Measurements from ENCODE around the gene AMZ1.

The AMZ1 gene

DNA sequence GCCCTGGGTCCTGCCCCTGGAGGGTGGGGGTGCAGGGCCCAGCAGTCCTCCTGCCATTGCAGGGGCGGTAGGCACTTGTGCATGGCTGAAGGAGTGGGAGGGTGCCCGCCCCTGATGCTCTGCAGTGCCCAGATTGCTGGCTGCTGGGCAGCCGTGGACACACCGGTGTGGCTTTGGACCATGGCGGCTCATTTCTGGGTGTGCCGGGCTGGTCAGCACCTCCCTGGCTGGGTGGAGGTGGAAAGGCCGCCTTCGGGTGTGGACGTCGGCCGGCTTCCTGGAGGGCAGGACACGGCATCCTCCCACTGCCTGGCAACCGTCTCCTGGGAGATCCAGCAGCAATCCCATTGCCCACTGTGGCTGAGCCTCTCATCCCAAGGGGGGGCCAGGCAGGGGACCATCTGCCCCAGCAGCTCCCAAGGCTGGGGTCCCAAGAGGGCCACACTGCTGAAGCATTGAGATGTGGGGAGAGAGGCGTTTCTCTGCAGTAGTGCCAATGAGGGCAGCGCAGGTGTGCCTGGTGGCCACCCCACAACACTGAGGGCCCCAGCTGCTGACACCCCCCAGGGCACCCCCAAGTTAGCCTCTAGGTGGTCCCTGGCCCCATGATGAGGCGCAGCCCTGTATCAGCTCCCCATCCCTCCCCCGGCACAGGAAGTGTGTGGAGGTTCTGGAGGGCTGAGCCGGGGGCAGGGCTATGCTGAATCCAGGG is 43.3 kb upstream of the AMZ1 start:
- H3K27me3 ChIP-seq (ENCODE audit: control insufficient read depth, insufficient read depth, low read length), result no peaks in the 10 kb centered on the region
- peaks cover 45% of the 10 kb centered on the region for H3K4me1 ChIP-seq (ENCODE audit: control insufficient read depth, insufficient read depth, low read length)
- peaks cover 27% of the 10 kb centered on the region for H3K36me3 ChIP-seq (ENCODE audit: control insufficient read depth, insufficient read depth, low read length)
- H3K9me3 ChIP-seq (ENCODE audit: control insufficient read depth, insufficient read depth, low read depth, low read length), result no peaks in the 10 kb centered on the region
- H3K27ac ChIP-seq (ENCODE audit: low read depth, low read length), result peak overlapping the region; percentile 82
- H3K9ac ChIP-seq (ENCODE audit: low read length), result peak overlapping the region; percentile 68
- no peak overlapping the region for H3K4me3 ChIP-seq (ENCODE audit: low read depth, low read length)

DNA sequence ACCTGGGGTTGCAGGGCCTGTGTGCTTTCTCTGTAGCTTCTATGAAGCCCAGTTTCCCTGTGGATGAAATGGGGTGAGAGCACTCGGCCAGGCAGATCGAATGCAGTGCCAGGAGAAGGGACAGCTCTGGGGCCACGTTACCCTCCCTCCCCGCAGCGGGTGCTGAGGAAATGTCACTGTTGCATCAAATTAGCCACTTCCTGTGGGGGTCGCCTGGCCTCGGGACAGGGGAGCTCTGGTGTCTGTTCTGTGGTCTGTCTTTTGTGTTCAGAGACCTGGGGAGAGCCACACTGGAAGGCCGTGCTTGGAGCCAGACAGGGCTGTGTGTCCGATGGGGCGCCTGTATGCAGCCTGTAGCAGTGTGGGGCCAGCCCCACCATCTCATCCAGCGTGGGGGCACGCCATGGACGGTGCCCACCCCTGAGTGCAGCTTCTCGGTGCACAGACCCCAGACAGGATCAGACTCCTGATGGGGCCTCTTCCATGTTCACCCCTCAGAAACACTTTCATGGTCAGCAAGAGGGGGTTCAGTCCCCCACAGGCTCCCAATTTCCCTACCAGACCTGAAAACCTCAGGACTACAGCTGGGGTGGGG is 42.6 kb upstream of the AMZ1 start:
- Histone ChIP-seq H3K9ac (ENCODE audit: low read length) (peak overlapping the region; percentile 68), H3K27me3 (ENCODE audit: control insufficient read depth, insufficient read depth, low read length) (no peaks in the 10 kb centered on the region), H3K36me3 (ENCODE audit: control insufficient read depth, insufficient read depth, low read length) (peaks cover 33% of the 10 kb centered on the region), H3K4me3 (ENCODE audit: low read depth, low read length) (0 out of 2 replicates have a peak overlapping the region, but pooled peaks have one; percentile 13), H3K9me3 (ENCODE audit: control insufficient read depth, insufficient read depth, low read depth, low read length) (no peaks in the 10 kb centered on the region), H3K4me1 (ENCODE audit: control insufficient read depth, insufficient read depth, low read length) (peaks cover 44% of the 10 kb centered on the region), H3K27ac (ENCODE audit: low read depth, low read length) (peak overlapping the region; percentile 57)

DNA sequence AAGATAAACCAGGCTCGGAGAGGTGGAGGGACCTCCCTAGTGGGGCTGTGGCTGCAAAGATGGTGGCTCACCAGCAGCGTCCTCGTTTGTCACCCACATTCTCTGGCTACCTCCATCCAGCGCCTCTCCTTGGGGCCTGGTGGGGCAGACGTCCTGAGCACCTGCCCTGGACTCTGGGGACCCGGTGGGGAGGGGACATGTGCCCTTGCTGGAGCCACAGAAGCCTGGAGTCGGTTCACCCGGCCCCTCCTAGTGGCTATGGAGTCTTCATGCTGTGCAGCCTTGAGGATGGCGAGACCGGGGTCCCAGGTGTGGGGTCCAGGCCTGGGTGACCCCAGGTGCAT is 41.7 kb upstream of the AMZ1 start:
- Histone ChIP-seq H3K36me3 (ENCODE audit: control insufficient read depth, insufficient read depth, low read length) (peaks cover 36% of the 10 kb centered on the region), H3K27ac (ENCODE audit: low read depth, low read length) (peak overlapping the region; percentile 88), H3K4me1 (ENCODE audit: control insufficient read depth, insufficient read depth, low read length) (peaks cover 37% of the 10 kb centered on the region), H3K9me3 (ENCODE audit: control insufficient read depth, insufficient read depth, low read depth, low read length) (no peaks in the 10 kb centered on the region), H3K4me3 (ENCODE audit: low read depth, low read length) (peak overlapping the region; percentile 53), H3K27me3 (ENCODE audit: control insufficient read depth, insufficient read depth, low read length) (no peaks in the 10 kb centered on the region), H3K9ac (ENCODE audit: low read length) (peak overlapping the region; percentile 34)

DNA sequence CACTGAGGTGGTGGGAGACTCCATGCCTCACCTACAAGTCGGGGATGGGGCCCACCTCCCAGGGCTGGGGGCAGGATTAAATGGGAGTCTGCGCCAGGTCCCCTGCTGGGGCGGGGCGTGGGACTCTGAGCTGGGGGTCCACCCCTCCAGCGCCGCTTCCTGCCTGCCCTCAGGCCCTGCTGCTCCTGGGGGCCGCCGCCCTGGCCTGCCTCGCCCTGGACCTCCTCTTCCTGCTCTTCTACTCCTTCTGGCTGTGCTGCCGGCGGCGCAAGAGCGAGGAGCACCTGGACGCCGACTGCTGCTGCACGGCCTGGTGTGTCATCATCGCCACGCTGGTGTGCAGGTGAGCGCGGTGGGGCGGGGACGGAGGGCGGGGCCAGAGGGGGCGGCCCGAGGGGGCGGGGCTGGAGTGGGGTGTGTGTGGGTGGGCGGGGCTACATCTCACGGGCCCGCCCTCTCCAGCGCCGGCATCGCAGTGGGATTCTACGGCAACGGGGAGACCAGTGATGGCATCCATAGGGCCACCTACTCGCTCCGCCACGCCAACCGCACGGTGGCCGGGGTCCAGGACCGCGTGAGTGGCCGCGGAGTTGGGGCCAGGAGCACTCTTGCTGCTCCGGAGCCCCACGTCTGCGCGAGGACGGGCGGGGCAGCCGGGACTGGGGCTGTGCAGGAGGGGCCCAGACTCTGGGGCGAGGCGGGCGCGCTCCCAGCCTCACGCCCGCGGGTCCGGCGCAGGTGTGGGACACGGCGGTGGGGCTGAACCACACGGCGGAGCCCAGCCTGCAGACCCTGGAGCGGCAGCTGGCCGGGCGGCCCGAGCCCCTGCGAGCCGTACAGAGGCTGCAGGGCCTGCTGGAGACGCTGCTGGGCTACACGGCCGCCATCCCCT is 41.1 kb upstream of the AMZ1 start:
- peaks cover 34% of the 10 kb centered on the region for H3K4me1 ChIP-seq (ENCODE audit: control insufficient read depth, insufficient read depth, low read length)
- H3K27me3 ChIP-seq (ENCODE audit: control insufficient read depth, insufficient read depth, low read length), result no peaks in the 10 kb centered on the region
- H3K4me3 ChIP-seq (ENCODE audit: low read depth, low read length), result peak overlapping the region; percentile 53
- no peaks in the 10 kb centered on the region for H3K9me3 ChIP-seq (ENCODE audit: control insufficient read depth, insufficient read depth, low read depth, low read length)
- H3K36me3 ChIP-seq (ENCODE audit: control insufficient read depth, insufficient read depth, low read length), result peaks cover 42% of the 10 kb centered on the region
- peak overlapping the region; percentile 88 for H3K27ac ChIP-seq (ENCODE audit: low read depth, low read length)
- H3K9ac ChIP-seq (ENCODE audit: low read length), result peak overlapping the region; percentile 44

DNA sequence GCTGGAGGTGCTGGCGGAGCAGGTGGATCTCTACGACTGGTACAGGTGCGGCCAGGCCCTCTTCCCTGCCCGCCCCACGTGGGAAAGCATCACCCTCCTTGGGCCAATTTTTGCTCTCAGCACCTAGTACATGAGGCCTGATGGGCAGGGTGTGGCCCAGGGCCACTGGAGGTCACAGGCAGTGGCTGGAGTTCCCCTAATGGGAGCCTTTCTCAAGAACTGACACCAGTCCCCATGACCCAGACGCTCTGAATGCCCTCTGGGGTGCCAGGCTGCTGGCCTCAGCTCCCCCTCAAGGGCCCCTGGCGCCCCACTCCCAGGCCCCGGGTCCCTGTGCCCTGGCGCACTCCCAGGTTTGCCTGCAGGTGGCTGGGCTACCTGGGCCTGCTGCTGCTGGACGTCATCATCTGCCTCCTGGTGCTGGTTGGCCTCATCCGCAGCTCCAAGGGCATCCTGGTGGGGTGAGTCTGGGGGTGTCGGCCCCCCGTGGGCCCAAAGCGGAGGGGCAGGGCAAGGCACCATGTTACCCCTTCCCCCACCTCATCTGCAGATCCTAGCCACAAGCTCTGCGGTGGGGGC is 40.3 kb upstream of the AMZ1 start:
- Histone ChIP-seq H3K9ac (ENCODE audit: low read length) (no peak overlapping the region), H3K27ac (ENCODE audit: low read depth, low read length) (0 out of 2 replicates have a peak overlapping the region, but pooled peaks have one; percentile 17), H3K9me3 (ENCODE audit: control insufficient read depth, insufficient read depth, low read depth, low read length) (no peaks in the 10 kb centered on the region), H3K27me3 (ENCODE audit: control insufficient read depth, insufficient read depth, low read length) (no peaks in the 10 kb centered on the region), H3K36me3 (ENCODE audit: control insufficient read depth, insufficient read depth, low read length) (peaks cover 50% of the 10 kb centered on the region), H3K4me1 (ENCODE audit: control insufficient read depth, insufficient read depth, low read length) (peaks cover 34% of the 10 kb centered on the region), H3K4me3 (ENCODE audit: low read depth, low read length) (no peak overlapping the region)

DNA sequence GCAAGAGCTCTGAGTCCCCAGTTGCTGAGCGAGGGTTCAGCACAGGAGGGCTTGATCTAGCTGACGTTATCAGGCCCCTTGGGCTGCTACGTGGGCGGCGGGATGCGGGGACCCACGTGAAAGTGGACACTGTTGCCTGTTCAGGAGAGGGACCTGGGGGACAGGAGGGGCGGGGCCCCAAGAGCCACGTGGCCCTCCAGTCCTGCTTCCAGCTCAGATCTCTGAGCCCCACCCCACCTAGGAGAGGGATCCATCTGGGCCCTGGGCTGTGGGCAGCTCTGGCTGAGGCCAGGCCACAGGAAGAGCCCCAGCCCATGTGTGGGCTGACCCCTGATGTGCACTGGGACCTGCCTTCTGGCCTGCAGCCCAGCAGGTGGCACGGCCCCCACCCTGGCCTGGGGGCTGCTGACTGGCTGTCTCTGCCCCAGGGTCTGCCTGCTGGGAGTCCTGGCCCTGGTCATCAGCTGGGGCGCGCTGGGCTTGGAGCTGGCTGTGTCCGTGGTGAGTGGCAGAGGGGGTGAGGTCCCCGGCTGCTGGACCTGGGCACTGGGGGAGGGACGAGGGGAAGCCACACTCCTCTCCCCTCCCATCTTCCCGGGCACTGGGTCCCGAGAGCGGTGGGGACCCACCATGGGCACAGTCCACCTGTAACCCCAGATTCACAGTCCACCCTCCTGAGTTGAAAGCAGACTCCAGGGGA is 38.7 kb upstream of the AMZ1 start:
- H3K4me3 ChIP-seq (ENCODE audit: low read depth, low read length), result no peak overlapping the region
- H3K9me3 ChIP-seq (ENCODE audit: control insufficient read depth, insufficient read depth, low read depth, low read length), result no peaks in the 10 kb centered on the region
- H3K27me3 ChIP-seq (ENCODE audit: control insufficient read depth, insufficient read depth, low read length), result no peaks in the 10 kb centered on the region
- no peak overlapping the region for H3K9ac ChIP-seq (ENCODE audit: low read length)
- peaks cover 23% of the 10 kb centered on the region for H3K4me1 ChIP-seq (ENCODE audit: control insufficient read depth, insufficient read depth, low read length)
- no peak overlapping the region for H3K27ac ChIP-seq (ENCODE audit: low read depth, low read length)
- peaks cover 56% of the 10 kb centered on the region for H3K36me3 ChIP-seq (ENCODE audit: control insufficient read depth, insufficient read depth, low read length)

DNA sequence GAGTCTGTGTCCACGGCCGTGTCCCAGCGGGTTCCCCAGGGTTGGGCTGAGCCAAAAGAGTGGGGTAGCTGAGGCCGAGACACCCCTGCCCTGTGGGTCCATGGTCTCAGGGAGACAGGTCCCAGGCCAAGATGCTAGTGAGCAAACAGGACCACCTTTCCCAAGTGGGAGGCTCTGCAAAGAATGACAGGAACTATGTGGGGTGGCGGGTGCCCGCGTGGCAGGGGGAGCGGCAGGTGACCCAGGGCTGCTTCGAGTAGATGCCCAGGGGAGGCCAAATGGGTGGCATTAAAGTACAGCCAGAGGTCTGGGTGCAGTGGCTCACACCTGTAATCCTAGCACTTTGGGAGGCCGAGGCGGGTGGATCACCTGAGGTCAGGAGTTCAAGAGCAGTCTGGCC is 38.0 kb upstream of the AMZ1 start:
- peaks cover 16% of the 10 kb centered on the region for H3K4me1 ChIP-seq (ENCODE audit: control insufficient read depth, insufficient read depth, low read length)
- H3K36me3 ChIP-seq (ENCODE audit: control insufficient read depth, insufficient read depth, low read length), result peaks cover 59% of the 10 kb centered on the region
- no peaks in the 10 kb centered on the region for H3K9me3 ChIP-seq (ENCODE audit: control insufficient read depth, insufficient read depth, low read depth, low read length)
- no peak overlapping the region for H3K9ac ChIP-seq (ENCODE audit: low read length)
- H3K4me3 ChIP-seq (ENCODE audit: low read depth, low read length), result no peak overlapping the region
- H3K27ac ChIP-seq (ENCODE audit: low read depth, low read length), result no peak overlapping the region
- H3K27me3 ChIP-seq (ENCODE audit: control insufficient read depth, insufficient read depth, low read length), result no peaks in the 10 kb centered on the region

DNA sequence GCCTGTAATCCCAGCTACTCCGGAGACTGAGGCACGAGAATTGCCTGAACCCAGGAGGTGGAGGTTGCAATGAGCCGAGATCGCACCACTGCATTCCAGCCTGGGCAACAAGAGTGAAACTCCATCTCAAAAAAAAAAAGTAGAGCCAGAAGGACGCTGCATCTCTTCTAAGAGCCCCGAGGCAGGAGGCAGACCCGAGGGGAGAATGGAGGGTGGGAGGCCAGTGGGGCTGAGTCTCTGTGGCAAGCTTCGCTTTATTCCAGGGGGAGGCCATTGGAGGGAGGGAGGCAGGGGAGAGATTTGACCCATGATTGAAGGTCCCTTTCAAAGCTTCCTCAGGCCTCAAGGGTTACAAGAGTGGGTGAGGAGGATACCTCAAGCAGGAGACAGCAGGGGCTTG is 37.6 kb upstream of the AMZ1 start:
- Histone ChIP-seq H3K4me1 (ENCODE audit: control insufficient read depth, insufficient read depth, low read length) (peaks cover 12% of the 10 kb centered on the region), H3K4me3 (ENCODE audit: low read depth, low read length) (no peak overlapping the region), H3K27ac (ENCODE audit: low read depth, low read length) (no peak overlapping the region), H3K36me3 (ENCODE audit: control insufficient read depth, insufficient read depth, low read length) (peaks cover 61% of the 10 kb centered on the region), H3K9me3 (ENCODE audit: control insufficient read depth, insufficient read depth, low read depth, low read length) (no peaks in the 10 kb centered on the region), H3K27me3 (ENCODE audit: control insufficient read depth, insufficient read depth, low read length) (no peaks in the 10 kb centered on the region), H3K9ac (ENCODE audit: low read length) (no peak overlapping the region)

DNA sequence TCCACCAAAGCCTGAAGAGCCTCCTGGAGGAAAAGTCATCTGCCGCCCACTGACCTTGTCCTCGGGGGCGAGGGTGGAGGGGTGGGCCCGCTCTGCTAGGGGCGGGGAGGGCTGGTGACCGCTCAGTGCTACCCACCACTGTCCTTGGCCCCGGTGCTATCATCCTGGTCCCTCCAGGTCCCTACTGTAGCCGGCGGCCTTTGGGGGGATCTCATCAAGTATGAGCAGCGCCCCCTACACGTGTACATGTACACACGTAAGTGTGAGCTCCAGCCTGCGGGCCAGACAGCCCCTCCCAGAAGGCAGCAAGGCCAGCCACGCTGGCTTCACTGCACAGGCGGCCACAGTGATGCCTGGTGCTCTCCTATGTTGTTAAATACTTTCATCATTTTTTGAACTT is 36.7 kb upstream of the AMZ1 start:
- H3K27ac ChIP-seq (ENCODE audit: low read depth, low read length), result no peak overlapping the region
- no peak overlapping the region for H3K4me3 ChIP-seq (ENCODE audit: low read depth, low read length)
- no peaks in the 10 kb centered on the region for H3K27me3 ChIP-seq (ENCODE audit: control insufficient read depth, insufficient read depth, low read length)
- no peaks in the 10 kb centered on the region for H3K9me3 ChIP-seq (ENCODE audit: control insufficient read depth, insufficient read depth, low read depth, low read length)
- H3K36me3 ChIP-seq (ENCODE audit: control insufficient read depth, insufficient read depth, low read length), result peaks cover 70% of the 10 kb centered on the region
- peaks cover 5% of the 10 kb centered on the region for H3K4me1 ChIP-seq (ENCODE audit: control insufficient read depth, insufficient read depth, low read length)
- H3K9ac ChIP-seq (ENCODE audit: low read length), result no peak overlapping the region

DNA sequence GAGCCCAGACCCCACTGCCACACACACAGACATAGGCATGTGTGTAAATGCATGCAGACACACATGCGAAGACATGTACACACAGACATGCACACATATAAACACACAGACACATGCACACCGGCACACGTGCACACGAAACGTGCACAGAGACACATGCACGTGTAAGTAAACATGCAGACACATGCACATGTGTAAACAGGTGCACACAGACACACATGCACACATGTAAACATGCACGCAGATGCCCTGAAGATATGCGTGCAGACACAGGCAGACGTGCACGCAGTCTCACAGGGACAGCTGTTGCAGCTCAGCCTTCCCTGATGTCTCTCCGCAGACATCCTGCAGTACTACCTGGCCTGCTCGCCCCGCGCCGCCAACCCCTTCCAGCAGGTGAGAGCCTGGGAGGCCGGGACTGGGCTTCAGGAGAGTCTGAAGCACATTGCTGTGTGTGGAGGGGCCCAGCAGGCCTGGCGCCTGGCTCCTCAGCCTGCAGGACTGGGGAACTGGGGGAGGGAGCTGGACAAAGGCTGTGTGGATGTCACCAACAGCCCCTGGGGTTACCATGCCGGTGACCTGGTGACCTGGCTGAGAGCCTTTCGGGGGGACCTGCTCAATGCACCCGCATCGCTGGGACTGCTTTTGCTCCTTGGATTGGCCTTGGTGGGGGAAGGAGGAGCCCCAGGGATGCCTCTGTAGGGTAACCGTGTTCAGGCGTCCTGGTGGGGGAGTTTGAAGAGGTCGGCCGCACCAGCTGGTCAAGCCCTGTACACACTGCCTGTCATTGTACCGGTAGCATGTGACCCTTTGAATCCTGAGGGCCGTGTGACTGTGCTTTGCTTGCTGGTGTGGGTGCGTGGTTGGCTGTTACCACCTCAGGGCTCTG is 35.9 kb upstream of the AMZ1 start:
- peaks cover 76% of the 10 kb centered on the region for H3K36me3 ChIP-seq (ENCODE audit: control insufficient read depth, insufficient read depth, low read length)
- H3K9ac ChIP-seq (ENCODE audit: low read length), result no peak overlapping the region

More for the DNA sequence above, 35.9 kb upstream of the AMZ1 start:
- no peaks in the 10 kb centered on the region for H3K27me3 ChIP-seq (ENCODE audit: control insufficient read depth, insufficient read depth, low read length)
- H3K4me1 ChIP-seq (ENCODE audit: control insufficient read depth, insufficient read depth, low read length), result no peaks in the 10 kb centered on the region
- no peak overlapping the region for H3K4me3 ChIP-seq (ENCODE audit: low read depth, low read length)
- no peaks in the 10 kb centered on the region for H3K9me3 ChIP-seq (ENCODE audit: control insufficient read depth, insufficient read depth, low read depth, low read length)
- no peak overlapping the region for H3K27ac ChIP-seq (ENCODE audit: low read depth, low read length)
